ENCODE results near the gene CRB1.

DNA sequence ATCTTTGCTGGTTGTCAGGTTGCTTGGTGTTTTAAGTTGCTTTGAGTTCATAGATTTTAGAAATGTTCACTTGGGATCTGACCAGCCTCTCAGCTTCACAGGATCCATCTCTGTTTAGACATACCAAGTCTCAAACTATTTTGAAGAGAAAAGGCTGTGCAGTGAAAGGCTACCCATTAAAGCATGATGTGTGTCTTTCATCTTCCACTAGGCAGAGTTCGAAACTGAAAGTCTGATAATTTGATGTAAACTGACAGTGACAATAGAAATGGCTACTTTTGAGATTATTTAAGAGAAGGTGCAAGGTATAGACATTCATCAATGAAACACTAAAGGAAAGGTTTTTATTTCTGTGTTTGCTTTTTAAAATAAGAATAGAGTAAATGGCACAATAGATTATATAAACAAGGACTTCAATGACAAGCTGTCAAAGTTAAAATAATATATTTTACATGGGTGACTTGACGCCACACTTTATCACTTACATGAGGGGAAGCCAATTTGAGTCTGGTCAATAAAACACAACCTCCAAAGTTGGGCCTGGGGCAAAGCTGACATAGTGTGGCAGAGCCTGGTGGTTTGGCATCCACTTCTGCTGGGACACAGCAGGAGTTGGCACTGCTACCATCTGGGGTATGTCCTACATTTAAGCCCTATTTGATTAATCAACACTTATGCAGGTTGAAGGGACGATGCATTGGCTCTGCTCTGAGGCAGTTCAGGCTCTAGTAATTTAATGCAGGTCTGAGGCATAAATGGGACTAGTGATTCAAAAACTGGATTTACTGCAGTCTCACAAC lies 197.7 kb downstream of the CRB1 start:
- TF ChIP-seq, protein P1, sequence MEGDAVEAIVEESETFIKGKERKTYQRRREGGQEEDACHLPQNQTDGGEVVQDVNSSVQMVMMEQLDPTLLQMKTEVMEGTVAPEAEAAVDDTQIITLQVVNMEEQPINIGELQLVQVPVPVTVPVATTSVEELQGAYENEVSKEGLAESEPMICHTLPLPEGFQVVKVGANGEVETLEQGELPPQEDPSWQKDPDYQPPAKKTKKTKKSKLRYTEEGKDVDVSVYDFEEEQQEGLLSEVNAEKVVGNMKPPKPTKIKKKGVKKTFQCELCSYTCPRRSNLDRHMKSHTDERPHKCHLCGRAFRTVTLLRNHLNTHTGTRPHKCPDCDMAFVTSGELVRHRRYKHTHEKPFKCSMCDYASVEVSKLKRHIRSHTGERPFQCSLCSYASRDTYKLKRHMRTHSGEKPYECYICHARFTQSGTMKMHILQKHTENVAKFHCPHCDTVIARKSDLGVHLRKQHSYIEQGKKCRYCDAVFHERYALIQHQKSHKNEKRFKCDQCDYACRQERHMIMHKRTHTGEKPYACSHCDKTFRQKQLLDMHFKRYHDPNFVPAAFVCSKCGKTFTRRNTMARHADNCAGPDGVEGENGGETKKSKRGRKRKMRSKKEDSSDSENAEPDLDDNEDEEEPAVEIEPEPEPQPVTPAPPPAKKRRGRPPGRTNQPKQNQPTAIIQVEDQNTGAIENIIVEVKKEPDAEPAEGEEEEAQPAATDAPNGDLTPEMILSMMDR (optimal IDR thresholded peaks at IDR 0.05 in 1 of 3, IDR thresholded peaks at IDR 0.05 in 1 of 3, conservative IDR thresholded peaks at IDR 0.05 in 1 of 3; ENCODE audit: extremely low read depth in 1 of 3, insufficient read depth in 2 of 3, low read length in 3 of 3), result no peak
- no peak for TF ChIP-seq EZH2 (IDR thresholded peaks at IDR 0.05; ENCODE audit: low read length)

Measured in keratinocyte (primary cell).